ENCODE data around the gene ENTPD2. TPM values are rescaled to one million over a fixed set of nuclear protein-coding genes. Genes with fewer than 3 reads are reported as not detected.
A peak's percentile ranks its signal among the peaks of the same experiment; 100 is the strongest.

The ENTPD2 gene
- total and polyA plus RNA-seq, 8 donors, result 0.71 to 4.7 (median 2.4) TPM

GRCh38 chr9:137062384-137062783 lies 8.5 kb upstream of the ENTPD2 start:
- Histone ChIP-seq H3K36me3 (no peaks in the 10 kb centered on the region), H3K9me3 (no peaks in the 10 kb centered on the region), H3K4me1 (peaks cover 0 to 7% of the 10 kb centered on the region in 2 donors), H3K4me3 (no peak overlapping the region), H3K27ac (no peak overlapping the region), H3K27me3 (no peaks in the 10 kb centered on the region)
- TF ChIP-seq CTCF (IDR thresholded peaks at IDR 0.05), result no peak
- no peak for ATAC-seq
- no peak for DNase-seq
- intact Hi-C loops (cut with DNase I), result loop anchor here in 1 of 2 donors (10.0 kb wide), 1 partner anchor 278 kb away; no protein-coding TSS in a partner anchor

GRCh38 chr9:137058521-137059234 lies 4.8 kb upstream of the ENTPD2 start:
- Histone ChIP-seq H3K4me1 (peaks cover 6 to 25% of the 10 kb centered on the region in 2 donors), H3K4me3 (no peak overlapping the region), H3K9me3 (no peaks in the 10 kb centered on the region), H3K27ac (no peak overlapping the region), H3K27me3 (peaks cover 1 to 22% of the 10 kb centered on the region in 2 donors), H3K36me3 (no peaks in the 10 kb centered on the region)
- ATAC-seq (no peak), DNase-seq (no peak)
- intact Hi-C loops (cut with DNase I), result no loop called here
- no peak for TF ChIP-seq CTCF (IDR thresholded peaks at IDR 0.05)

- peaks cover 13 to 34% of the 10 kb centered on the region in 2 donors for H3K27me3 ChIP-seq
- H3K4me1 ChIP-seq, result peaks cover 9 to 35% of the 10 kb centered on the region in 2 donors
- ATAC-seq, result no peak
- DNase-seq, result no peak
- TF ChIP-seq CTCF (IDR thresholded peaks at IDR 0.05), result no peak
- no peaks in the 10 kb centered on the region for H3K9me3 ChIP-seq
- no peaks in the 10 kb centered on the region for H3K36me3 ChIP-seq
- no peak overlapping the region for H3K27ac ChIP-seq
- H3K4me3 ChIP-seq, result no peak overlapping the region
- intact Hi-C loops (cut with DNase I), result no loop called here
Measured at GRCh38 chr9:137057545-137057944, 3.7 kb upstream of the ENTPD2 start.

DNA sequence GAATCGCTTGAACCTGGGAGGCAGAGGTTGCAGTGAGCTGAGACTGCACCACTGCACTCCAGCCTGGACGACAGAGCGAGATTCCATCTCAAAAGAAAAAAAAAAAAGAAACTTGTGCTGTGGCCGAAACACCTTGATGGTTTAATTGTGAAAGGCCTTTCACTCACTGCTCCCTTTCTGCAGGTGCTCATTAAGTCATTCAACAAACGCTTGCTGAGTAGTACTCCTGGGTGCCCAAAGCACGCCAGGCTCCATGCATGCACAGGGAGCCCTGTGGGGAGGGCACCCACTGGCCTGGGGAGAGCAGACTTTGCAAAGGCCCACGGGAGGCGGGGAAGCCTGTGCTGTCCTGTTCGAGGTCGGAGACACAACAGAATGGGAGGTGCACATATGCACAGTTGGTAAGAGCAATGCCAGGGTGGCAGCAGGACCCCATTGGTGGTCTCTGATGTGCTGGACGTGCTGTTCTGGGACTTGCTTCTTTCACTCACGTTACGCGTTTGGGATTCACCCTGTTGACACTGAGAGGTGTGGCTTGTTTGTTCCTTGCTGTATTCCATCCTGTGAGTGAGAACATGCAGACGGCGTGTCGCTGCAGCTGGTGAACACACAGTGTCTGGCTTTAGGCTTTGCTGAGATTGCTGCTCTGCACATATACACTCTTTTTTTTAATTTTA lies 3.0 kb upstream of the ENTPD2 start:
- no peak overlapping the region for H3K27ac ChIP-seq
- intact Hi-C loops (cut with DNase I), result no loop called here
- H3K4me1 ChIP-seq, result peaks cover 9 to 38% of the 10 kb centered on the region in 2 donors
- H3K36me3 ChIP-seq, result no peaks in the 10 kb centered on the region
- H3K9me3 ChIP-seq, result no peaks in the 10 kb centered on the region
- H3K27me3 ChIP-seq, result peaks cover 15 to 40% of the 10 kb centered on the region in 2 donors
- TF ChIP-seq CTCF (IDR thresholded peaks at IDR 0.05), result no peak
- DNase-seq (peak in 2 of 4 donors; percentile 51 to 70), ATAC-seq (no peak)
- H3K4me3 ChIP-seq, result no peak overlapping the region
